Liver (tissue), 3 donors: Measurements from ENCODE around the gene COQ8A.

Experiments
- CTCF ChIP-seq: fragments of 150-350 bp; IDR thresholded peaks from 2 replicates; pipeline ENCODE4 v1.5.1; 2017; ENCODE audit warnings: improper control_type of control experiment, low read depth, low read length; ENCODE audit not compliant: missing input control
- EGR1 ChIP-seq, 2 donors: IDR thresholded peaks; 2 replicates each; pipeline ENCODE4 v1.6.1; 2016 to 2018; ENCODE audit warnings: antibody characterized with exemption in 2 of 2, low read depth in 2 of 2
- GABPA ChIP-seq, 2 donors: IDR thresholded peaks in 1 of 2; conservative IDR thresholded peaks in 1 of 2; 2 replicates each; pipeline ENCODE4 v1.6.1; 2016; ENCODE audit warnings: antibody characterized with exemption in 2 of 2, mild to moderate bottlenecking in 1 of 2, moderate library complexity in 1 of 2
- RAD21 ChIP-seq, 2 donors: IDR thresholded peaks; 2 replicates each; pipeline ENCODE4 v1.6.1; 2016; ENCODE audit warnings: antibody characterized with exemption in 2 of 2, mild to moderate bottlenecking in 2 of 2
- TAF1 ChIP-seq: conservative IDR thresholded peaks from 2 replicates; pipeline ENCODE4 v1.6.1; 2016; ENCODE audit warnings: antibody characterized with exemption, mild to moderate bottlenecking
- YY1 ChIP-seq: IDR thresholded peaks from 2 replicates; pipeline ENCODE4 v1.6.1; 2016; ENCODE audit warnings: antibody characterized with exemption, mild to moderate bottlenecking
- donor health status: healthy.
- donor health status: healthy.

- no peak for TF ChIP-seq YY1
- no peak for TF ChIP-seq CTCF
- no peak for TF ChIP-seq RAD21 (IDR thresholded peaks at IDR 0.05)
- no peak for TF ChIP-seq EGR1 (IDR thresholded peaks at IDR 0.05; ENCODE audit: low read depth in 2 of 2)
- no peak for TF ChIP-seq GABPA (IDR thresholded peaks at IDR 0.05 in 1 of 2, conservative IDR thresholded peaks at IDR 0.05 in 1 of 2)
- no peak for TF ChIP-seq TAF1
Observed at GRCh38 chr1:226979115-226979516, 39.0 kb downstream of the COQ8A start.
